HG03575 (cell line): ENCODE data around the gene ZFP30.
"Not testable (repeated sequence)": the region's sequence is repeated elsewhere in the genome, so short reads cannot be mapped to it uniquely, and the experiment has no call there.

ENCODE experiments used
- ATAC-seq: cut with Tn5 transposase; IDR thresholded peaks from one replicate; pipeline ENCODE4 v1.9.1; 2021; ENCODE audit not compliant: unreplicated experiment, insufficient number of reproducible peaks, low FRiP score; ENCODE audit errors: extremely low read depth

Gene ZFP30

GRCh38 chr19:37655301-37655688, at the start of gene ZFP30:
Gene ZFP30, minus strand, starts transcription at chr19:37655465. Its CDS starts 7,643 bp downstream, at chr19:37647822.
- no peak for ATAC-seq

GRCh38 chr19:37699057-37699456, 43.8 kb upstream of the ZFP30 start:
- ATAC-seq, result no peak

- ATAC-seq, result no peak
Observed at GRCh38 chr19:37698216-37698615, 43.0 kb upstream of the ZFP30 start.

GRCh38 chr19:37695144-37695899, 40.1 kb upstream of the ZFP30 start:
- ATAC-seq, result no peak

GRCh38 chr19:37692956-37693620, 37.8 kb upstream of the ZFP30 start:
- no peak for ATAC-seq

GRCh38 chr19:37691881-37692504, 36.7 kb upstream of the ZFP30 start:
- ATAC-seq, result no peak

GRCh38 chr19:37683520-37683919, 28.3 kb upstream of the ZFP30 start:
- no peak for ATAC-seq

GRCh38 chr19:37669450-37669914, 14.2 kb upstream of the ZFP30 start:
- no peak for ATAC-seq

- not testable (repeated sequence) for ATAC-seq
Observed at GRCh38 chr19:37657157-37657556, 1.9 kb upstream of the ZFP30 start.

- no peak for ATAC-seq
Observed at GRCh38 chr19:37655689-37656371, 565 bp upstream of the ZFP30 start.

- no peak for ATAC-seq
Observed at GRCh38 chr19:37654629-37655300, 500 bp downstream of the ZFP30 start.

- ATAC-seq, result no peak
Observed at GRCh38 chr19:37654118-37654517, 1.1 kb downstream of the ZFP30 start.

GRCh38 chr19:37635076-37636056, 19.9 kb downstream of the ZFP30 start:
- no peak for ATAC-seq

- peak; percentile 10 for ATAC-seq
Observed at GRCh38 chr19:37594982-37595382, 60.3 kb downstream of the ZFP30 start.

GRCh38 chr19:37594304-37594981, 60.8 kb downstream of the ZFP30 start, which contains the start of the genes ZNF540 and ZNF571:
Gene ZNF540, plus strand, starts transcription at chr19:37594876. Its CDS starts 3,572 bp downstream, at chr19:37598448.
Gene ZNF571, minus strand, starts transcription at chr19:37594792. Its CDS starts 8,116 bp downstream, at chr19:37586676.
- peak; percentile 61 for ATAC-seq

GRCh38 chr19:37593996-37594303, 61.3 kb downstream of the ZFP30 start:
- peak; percentile 26 for ATAC-seq

- no peak for ATAC-seq
Observed at GRCh38 chr19:37583340-37583739, 71.9 kb downstream of the ZFP30 start.
